ENCODE results near the gene KPNA1.

DNA sequence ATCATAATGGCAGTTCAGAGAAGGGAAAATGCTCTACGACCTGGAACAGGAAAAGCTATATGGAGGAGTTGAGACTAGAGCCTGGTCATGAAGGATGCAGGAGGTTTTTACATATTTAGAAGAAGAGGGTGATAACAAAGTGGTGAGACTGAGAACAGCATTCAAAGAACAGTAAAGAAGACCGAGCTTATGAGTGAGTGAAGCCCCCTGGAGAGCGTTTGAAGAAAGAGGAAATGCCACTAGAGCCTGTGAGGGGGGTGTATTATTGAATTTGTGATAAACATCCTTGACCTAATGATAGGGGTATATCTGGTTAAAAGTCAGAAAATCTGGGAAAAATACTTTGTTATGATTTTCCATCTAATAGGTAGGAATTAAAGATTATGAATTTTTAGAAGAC, 45.2 kb upstream of the KPNA1 start:
- TF ChIP-seq, protein P1, sequence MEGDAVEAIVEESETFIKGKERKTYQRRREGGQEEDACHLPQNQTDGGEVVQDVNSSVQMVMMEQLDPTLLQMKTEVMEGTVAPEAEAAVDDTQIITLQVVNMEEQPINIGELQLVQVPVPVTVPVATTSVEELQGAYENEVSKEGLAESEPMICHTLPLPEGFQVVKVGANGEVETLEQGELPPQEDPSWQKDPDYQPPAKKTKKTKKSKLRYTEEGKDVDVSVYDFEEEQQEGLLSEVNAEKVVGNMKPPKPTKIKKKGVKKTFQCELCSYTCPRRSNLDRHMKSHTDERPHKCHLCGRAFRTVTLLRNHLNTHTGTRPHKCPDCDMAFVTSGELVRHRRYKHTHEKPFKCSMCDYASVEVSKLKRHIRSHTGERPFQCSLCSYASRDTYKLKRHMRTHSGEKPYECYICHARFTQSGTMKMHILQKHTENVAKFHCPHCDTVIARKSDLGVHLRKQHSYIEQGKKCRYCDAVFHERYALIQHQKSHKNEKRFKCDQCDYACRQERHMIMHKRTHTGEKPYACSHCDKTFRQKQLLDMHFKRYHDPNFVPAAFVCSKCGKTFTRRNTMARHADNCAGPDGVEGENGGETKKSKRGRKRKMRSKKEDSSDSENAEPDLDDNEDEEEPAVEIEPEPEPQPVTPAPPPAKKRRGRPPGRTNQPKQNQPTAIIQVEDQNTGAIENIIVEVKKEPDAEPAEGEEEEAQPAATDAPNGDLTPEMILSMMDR (IDR thresholded peaks at IDR 0.05) = no peak
- no peak for TF ChIP-seq POLR2A (IDR thresholded peaks at IDR 0.05)

All from heart left ventricle (tissue), 13 donors.